ENCODE results near the gene TEAD1. TPM values are rescaled to one million over a fixed set of nuclear protein-coding genes. Genes with fewer than 3 reads are reported as not detected.

TEAD1 gene
- total and polyA plus RNA-seq, 2 experiments from 2014 or later, result 24.5 to 103 TPM

DNA sequence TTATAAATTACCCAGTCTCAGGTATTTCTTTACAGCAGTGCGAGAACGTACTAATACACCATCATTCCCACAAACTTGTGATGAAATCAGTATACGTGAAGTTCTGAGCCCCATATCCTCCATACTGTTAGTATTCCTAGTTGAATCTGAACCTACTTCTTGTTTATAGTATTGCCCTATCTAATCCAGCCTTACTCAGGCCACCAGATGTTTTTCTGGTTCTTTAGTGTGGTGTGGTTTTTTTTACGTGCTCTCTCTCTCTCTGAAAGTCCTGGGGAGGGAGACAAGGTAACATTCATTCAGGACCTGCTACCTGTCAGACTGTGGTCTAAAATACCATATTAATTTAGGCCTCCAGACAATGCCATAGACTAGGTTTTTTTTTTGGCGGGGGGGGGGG lies 47.6 kb upstream of the TEAD1 start:
- H3K27me3 Mint-ChIP-seq (ENCODE audit: insufficient read depth, low read depth, poor library complexity), result peaks cover 3% of the 10 kb centered on the region
- H3K27ac Mint-ChIP-seq, result no peak overlapping the region
- H3F3A ChIP-seq (replicated peaks; ENCODE audit: low read depth), result no peaks in the 10 kb centered on the region
- no peaks in the 10 kb centered on the region for H3K27me3 ChIP-seq (ENCODE audit: insufficient read depth)
- no peak overlapping the region for H3K4me3 Mint-ChIP-seq
- no peaks in the 10 kb centered on the region for H3K79me2 ChIP-seq (replicated peaks; ENCODE audit: insufficient read depth)
- H3K36me3 ChIP-seq (ENCODE audit: insufficient read depth), result peaks cover 3% of the 10 kb centered on the region; the same call in 1 of the 2 replicates
- no peaks in the 10 kb centered on the region for H3K4me1 ChIP-seq (ENCODE audit: insufficient read depth)
- TF ChIP-seq, protein P1, sequence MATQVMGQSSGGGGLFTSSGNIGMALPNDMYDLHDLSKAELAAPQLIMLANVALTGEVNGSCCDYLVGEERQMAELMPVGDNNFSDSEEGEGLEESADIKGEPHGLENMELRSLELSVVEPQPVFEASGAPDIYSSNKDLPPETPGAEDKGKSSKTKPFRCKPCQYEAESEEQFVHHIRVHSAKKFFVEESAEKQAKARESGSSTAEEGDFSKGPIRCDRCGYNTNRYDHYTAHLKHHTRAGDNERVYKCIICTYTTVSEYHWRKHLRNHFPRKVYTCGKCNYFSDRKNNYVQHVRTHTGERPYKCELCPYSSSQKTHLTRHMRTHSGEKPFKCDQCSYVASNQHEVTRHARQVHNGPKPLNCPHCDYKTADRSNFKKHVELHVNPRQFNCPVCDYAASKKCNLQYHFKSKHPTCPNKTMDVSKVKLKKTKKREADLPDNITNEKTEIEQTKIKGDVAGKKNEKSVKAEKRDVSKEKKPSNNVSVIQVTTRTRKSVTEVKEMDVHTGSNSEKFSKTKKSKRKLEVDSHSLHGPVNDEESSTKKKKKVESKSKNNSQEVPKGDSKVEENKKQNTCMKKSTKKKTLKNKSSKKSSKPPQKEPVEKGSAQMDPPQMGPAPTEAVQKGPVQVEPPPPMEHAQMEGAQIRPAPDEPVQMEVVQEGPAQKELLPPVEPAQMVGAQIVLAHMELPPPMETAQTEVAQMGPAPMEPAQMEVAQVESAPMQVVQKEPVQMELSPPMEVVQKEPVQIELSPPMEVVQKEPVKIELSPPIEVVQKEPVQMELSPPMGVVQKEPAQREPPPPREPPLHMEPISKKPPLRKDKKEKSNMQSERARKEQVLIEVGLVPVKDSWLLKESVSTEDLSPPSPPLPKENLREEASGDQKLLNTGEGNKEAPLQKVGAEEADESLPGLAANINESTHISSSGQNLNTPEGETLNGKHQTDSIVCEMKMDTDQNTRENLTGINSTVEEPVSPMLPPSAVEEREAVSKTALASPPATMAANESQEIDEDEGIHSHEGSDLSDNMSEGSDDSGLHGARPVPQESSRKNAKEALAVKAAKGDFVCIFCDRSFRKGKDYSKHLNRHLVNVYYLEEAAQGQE (IDR thresholded peaks at IDR 0.05; ENCODE audit: unreplicated experiment), result no peak
- TF ChIP-seq POLR2AphosphoS5 (IDR thresholded peaks at IDR 0.05; ENCODE audit: low read depth) (no peak), CREB1 (CRISPR knock-in tag; IDR thresholded peaks at IDR 0.05; ENCODE audit: low read depth) (no peak), NANOG (IDR thresholded peaks at IDR 0.05; ENCODE audit: borderline replicate concordance) (no peak), EZH2 (IDR thresholded peaks at IDR 0.05; ENCODE audit: low read depth, unreplicated experiment) (no peak), EZH2phosphoT487 (IDR thresholded peaks at IDR 0.05; ENCODE audit: unreplicated experiment) (no peak), ZNF114 (CRISPR knock-in tag; IDR thresholded peaks at IDR 0.05) (no peak), ZNF331 (CRISPR knock-in tag; IDR thresholded peaks at IDR 0.05; ENCODE audit: low read depth) (no peak)
- TF ChIP-seq, protein P2, sequence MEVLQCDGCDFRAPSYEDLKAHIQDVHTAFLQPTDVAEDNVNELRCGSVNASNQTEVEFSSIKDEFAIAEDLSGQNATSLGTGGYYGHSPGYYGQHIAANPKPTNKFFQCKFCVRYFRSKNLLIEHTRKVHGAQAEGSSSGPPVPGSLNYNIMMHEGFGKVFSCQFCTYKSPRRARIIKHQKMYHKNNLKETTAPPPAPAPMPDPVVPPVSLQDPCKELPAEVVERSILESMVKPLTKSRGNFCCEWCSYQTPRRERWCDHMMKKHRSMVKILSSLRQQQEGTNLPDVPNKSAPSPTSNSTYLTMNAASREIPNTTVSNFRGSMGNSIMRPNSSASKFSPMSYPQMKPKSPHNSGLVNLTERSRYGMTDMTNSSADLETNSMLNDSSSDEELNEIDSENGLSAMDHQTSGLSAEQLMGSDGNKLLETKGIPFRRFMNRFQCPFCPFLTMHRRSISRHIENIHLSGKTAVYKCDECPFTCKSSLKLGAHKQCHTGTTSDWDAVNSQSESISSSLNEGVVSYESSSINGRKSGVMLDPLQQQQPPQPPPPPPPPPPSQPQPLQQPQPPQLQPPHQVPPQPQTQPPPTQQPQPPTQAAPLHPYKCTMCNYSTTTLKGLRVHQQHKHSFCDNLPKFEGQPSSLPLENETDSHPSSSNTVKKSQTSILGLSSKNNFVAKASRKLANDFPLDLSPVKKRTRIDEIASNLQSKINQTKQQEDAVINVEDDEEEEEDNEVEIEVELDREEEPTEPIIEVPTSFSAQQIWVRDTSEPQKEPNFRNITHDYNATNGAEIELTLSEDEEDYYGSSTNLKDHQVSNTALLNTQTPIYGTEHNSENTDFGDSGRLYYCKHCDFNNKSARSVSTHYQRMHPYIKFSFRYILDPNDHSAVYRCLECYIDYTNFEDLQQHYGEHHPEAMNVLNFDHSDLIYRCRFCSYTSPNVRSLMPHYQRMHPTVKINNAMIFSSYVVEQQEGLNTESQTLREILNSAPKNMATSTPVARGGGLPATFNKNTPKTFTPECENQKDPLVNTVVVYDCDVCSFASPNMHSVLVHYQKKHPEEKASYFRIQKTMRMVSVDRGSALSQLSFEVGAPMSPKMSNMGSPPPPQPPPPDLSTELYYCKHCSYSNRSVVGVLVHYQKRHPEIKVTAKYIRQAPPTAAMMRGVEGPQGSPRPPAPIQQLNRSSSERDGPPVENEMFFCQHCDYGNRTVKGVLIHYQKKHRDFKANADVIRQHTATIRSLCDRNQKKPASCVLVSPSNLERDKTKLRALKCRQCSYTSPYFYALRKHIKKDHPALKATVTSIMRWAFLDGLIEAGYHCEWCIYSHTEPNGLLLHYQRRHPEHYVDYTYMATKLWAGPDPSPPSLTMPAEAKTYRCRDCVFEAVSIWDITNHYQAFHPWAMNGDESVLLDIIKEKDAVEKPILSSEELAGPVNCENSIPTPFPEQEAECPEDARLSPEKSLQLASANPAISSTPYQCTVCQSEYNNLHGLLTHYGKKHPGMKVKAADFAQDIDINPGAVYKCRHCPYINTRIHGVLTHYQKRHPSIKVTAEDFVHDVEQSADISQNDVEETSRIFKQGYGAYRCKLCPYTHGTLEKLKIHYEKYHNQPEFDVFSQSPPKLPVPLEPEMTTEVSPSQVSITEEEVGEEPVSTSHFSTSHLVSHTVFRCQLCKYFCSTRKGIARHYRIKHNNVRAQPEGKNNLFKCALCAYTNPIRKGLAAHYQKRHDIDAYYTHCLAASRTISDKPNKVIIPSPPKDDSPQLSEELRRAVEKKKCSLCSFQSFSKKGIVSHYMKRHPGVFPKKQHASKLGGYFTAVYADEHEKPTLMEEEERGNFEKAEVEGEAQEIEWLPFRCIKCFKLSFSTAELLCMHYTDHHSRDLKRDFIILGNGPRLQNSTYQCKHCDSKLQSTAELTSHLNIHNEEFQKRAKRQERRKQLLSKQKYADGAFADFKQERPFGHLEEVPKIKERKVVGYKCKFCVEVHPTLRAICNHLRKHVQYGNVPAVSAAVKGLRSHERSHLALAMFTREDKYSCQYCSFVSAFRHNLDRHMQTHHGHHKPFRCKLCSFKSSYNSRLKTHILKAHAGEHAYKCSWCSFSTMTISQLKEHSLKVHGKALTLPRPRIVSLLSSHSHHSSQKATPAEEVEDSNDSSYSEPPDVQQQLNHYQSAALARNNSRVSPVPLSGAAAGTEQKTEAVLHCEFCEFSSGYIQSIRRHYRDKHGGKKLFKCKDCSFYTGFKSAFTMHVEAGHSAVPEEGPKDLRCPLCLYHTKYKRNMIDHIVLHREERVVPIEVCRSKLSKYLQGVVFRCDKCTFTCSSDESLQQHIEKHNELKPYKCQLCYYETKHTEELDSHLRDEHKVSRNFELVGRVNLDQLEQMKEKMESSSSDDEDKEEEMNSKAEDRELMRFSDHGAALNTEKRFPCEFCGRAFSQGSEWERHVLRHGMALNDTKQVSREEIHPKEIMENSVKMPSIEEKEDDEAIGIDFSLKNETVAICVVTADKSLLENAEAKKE (CRISPR knock-in tag; IDR thresholded peaks at IDR 0.05), result no peak
- TF ChIP-seq, protein P3, sequence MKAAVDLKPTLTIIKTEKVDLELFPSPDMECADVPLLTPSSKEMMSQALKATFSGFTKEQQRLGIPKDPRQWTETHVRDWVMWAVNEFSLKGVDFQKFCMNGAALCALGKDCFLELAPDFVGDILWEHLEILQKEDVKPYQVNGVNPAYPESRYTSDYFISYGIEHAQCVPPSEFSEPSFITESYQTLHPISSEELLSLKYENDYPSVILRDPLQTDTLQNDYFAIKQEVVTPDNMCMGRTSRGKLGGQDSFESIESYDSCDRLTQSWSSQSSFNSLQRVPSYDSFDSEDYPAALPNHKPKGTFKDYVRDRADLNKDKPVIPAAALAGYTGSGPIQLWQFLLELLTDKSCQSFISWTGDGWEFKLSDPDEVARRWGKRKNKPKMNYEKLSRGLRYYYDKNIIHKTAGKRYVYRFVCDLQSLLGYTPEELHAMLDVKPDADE (IDR thresholded peaks at IDR 0.05), result no peak
- ATAC-seq (no peak), DNase-seq (ENCODE audit: low spot score) (no peak)
- no peak overlapping the region for H3K27ac ChIP-seq (ENCODE audit: low read depth)
- H3K4me1 Mint-ChIP-seq, result no peaks in the 10 kb centered on the region
- H3K4me3 ChIP-seq, result no peak overlapping the region
- peaks cover 3% of the 10 kb centered on the region; the same call in 1 of the 3 replicates for H3K36me3 Mint-ChIP-seq (ENCODE audit: low read depth)
- peaks cover 20% of the 10 kb centered on the region for H3K9me3 Mint-ChIP-seq
- no peak overlapping the region for H3K4me2 ChIP-seq
- no peaks in the 10 kb centered on the region for H3K9me2 ChIP-seq (ENCODE audit: insufficient read depth)
- no peak overlapping the region for H2AFZ ChIP-seq
- no peaks in the 10 kb centered on the region for H4K20me1 ChIP-seq (replicated peaks; ENCODE audit: insufficient read depth)
